Lower leg skin (tissue), 4 donors: ENCODE measurements around the gene MROH2A. TPM values are rescaled to one million over a fixed set of nuclear protein-coding genes. Genes with fewer than 3 reads are reported as not detected.

ENCODE experiments used
- DNase-seq, 2 donors: peaks; one replicate each; pipeline ENCODE4 v3.0.0-alpha.2; 2019; ENCODE audit warnings: low spot score in 2 of 2
- H3K4me3 ChIP-seq: fragments of 200-600 bp; sonication (generic); 2 replicates; pipeline ENCODE4 v1.5.1; 2017; ENCODE audit warnings: mild to moderate bottlenecking, low read depth; ENCODE audit not compliant: poor library complexity, severe bottlenecking
- CTCF ChIP-seq, 3 donors: fragments of 450-650 bp; IDR thresholded peaks; one replicate each; pipeline ENCODE4 v1.5.1; 2016; ENCODE audit warnings: antibody characterized with exemption in 3 of 3, mild to moderate bottlenecking in 3 of 3, moderate library complexity in 2 of 3
- POLR2A ChIP-seq, 2 donors: fragments of 450-650 bp; IDR thresholded peaks; one replicate each; pipeline ENCODE4 v1.6.1; 2016 to 2017; ENCODE audit warnings: antibody characterized with exemption in 2 of 2, mild to moderate bottlenecking in 1 of 2, moderate library complexity in 1 of 2
- WGBS, 2 donors: methylation state at CpG; one replicate each; pipeline ENCODE4 v1.1.5; 2018; 5-methylcytosine and 5-hydroxymethylcytosine counted together
- intact Hi-C: fragments of 100-400 bp; cut with DNase I; formaldehyde crosslinking; loops from one replicate; pipeline ENCODE4 v1.15.0; 2023; ENCODE audit warnings: low total_unique reads
- total RNA-seq, 4 donors: library from RNA; depleted of rRNA; stranded (reverse); fragments of >200 nt; gene quantifications; one replicate each; pipeline ENCODE4 v1.1.0, GENCODE V29; 2016

MROH2A gene
- total RNA-seq, 4 donors from 2014 or later, result 0.26 to 0.61 TPM; not detected in 2

- intact Hi-C loops, result no loop called here
- no peak overlapping the region for H3K4me3 ChIP-seq
- WGBS, 2 donors, result 94 to 97% methylated on average over 9 of the region's 9 CpGs
- DNase-seq, result peak in 1 of 2 donors; percentile 59
- TF ChIP-seq POLR2A (IDR thresholded peaks at IDR 0.05), result no peak
- no peak for TF ChIP-seq CTCF (IDR thresholded peaks at IDR 0.05)
These were observed 62.4 kb downstream of the MROH2A start for GRCh38 chr2:233840520-233840919.

- DNase-seq, result peak in 1 of 2 donors; percentile 49
- TF ChIP-seq POLR2A (IDR thresholded peaks at IDR 0.05), result no peak
- no peak for TF ChIP-seq CTCF (IDR thresholded peaks at IDR 0.05)
- intact Hi-C loops, result no loop called here
- no peak overlapping the region for H3K4me3 ChIP-seq
- 89 to 95% methylated on average over 11 of the region's 11 CpGs for WGBS, 2 donors
These were observed 63.1 kb downstream of the MROH2A start for GRCh38 chr2:233841183-233841582.

DNA sequence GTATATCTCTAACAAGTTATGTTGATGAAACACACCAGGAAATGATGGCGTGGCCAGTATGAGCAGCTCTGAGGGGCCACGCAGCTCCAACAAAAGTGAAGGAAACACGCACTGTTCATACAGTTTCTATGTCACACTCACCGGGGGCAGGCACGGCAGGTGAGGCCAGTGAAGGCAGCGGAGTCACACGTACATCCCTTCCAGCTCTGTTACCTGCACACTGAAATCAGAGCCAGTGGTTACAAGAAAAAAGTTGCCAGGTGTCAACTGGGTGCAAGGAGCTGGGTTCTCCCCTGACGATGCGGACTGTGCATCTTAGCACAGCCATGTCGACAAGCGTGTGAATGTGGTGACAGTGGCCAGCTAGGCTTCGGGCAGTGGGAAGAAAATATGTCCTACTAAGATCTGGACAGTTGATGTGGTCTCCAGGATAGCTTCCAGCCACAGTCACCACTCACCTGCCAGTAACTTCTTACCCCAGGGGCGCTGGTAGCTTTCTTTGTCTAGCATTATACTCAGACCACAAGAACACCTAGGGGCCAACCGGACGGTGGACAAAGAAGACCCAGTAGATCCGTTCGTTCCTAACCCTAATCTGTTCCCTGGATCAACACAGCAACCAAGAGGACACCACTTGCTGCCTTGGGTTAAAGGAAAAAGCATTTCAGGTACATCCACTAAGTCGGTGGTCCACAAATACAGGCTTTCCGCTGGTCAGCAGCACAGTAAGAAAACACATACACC, 66.1 kb downstream of the MROH2A start:
- WGBS, 2 donors, result 90 to 95% methylated on average over 19 of the region's 19 CpGs
- TF ChIP-seq CTCF (IDR thresholded peaks at IDR 0.05) (no peak), POLR2A (IDR thresholded peaks at IDR 0.05) (no peak)
- DNase-seq, result peak in 1 of 2 donors; percentile 62
- no peak overlapping the region for H3K4me3 ChIP-seq
- intact Hi-C loops, result no loop called here

DNA sequence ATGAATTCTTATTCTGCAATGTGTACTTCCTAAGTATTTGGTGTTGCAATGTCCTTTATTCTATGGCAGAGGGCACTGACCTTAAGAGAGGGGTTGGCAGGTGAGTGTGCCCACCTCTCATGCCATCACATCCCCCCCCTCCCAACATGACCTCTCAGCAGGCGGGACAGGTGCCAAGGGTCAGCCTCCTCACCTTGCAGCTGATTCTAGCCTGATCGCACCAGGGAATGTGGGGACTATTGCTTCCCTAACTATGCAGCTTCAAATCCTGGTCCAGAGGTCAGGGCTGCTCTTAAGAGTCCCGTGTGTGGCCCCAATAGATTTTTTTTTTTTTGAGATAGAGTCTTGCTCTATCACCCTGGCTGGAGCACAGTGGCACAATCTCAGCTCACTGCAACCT, 66.7 kb downstream of the MROH2A start:
- intact Hi-C loops, result no loop called here
- TF ChIP-seq CTCF (IDR thresholded peaks at IDR 0.05), result no peak
- no peak for TF ChIP-seq POLR2A (IDR thresholded peaks at IDR 0.05)
- WGBS, 2 donors, result 92 to 93% methylated on average over 3 of the region's 3 CpGs
- H3K4me3 ChIP-seq, result no peak overlapping the region
- DNase-seq, result peak; percentile 7 to 59

- no peak overlapping the region for H3K4me3 ChIP-seq
- DNase-seq, result peak in 1 of 2 donors; percentile 52
- 100% methylated on average over 1 of the region's 1 CpG for WGBS, 2 donors
- TF ChIP-seq CTCF (IDR thresholded peaks at IDR 0.05) (no peak), POLR2A (IDR thresholded peaks at IDR 0.05) (no peak)
- intact Hi-C loops, result no loop called here
These were observed 67.4 kb downstream of the MROH2A start for GRCh38 chr2:233845301-233846060.
